Measurements from ENCODE around the gene HMGN5.

HMGN5 gene

GRCh38 chrX:81120258-81120935 lies 81.3 kb downstream of the HMGN5 start:
- no peak for DNase-seq (ENCODE audit: low spot score)

- DNase-seq (ENCODE audit: low spot score) = no peak
These were observed 87.0 kb downstream of the HMGN5 start for GRCh38 chrX:81114757-81115156.

GRCh38 chrX:81110286-81110685 lies 91.4 kb downstream of the HMGN5 start:
- no peak for DNase-seq (ENCODE audit: low spot score)

- DNase-seq (ENCODE audit: low spot score) = no peak
These were observed 119.1 kb downstream of the HMGN5 start for GRCh38 chrX:81082649-81083048.
